Fibroblast of skin of abdomen (primary cell): Measurements from ENCODE around the gene CILP2. TPM values are rescaled to one million over a fixed set of nuclear protein-coding genes. Genes with fewer than 3 reads are reported as not detected.
A peak's percentile ranks its signal among the peaks of the same experiment; 100 is the strongest.

Experiments
- DNase-seq: peaks from one replicate; pipeline ENCODE4 v3.0.0-alpha.2; 2013
- polyA plus RNA-seq, 2 experiments: library from polyadenylated mRNA; unstranded; fragments of 120-200 nt; gene quantifications; one replicate each; pipeline ENCODE4 v1.2.1, GENCODE V29; 2013; ENCODE audit not compliant: insufficient read length in 2 of 2

The CILP2 gene
- 3.0 TPM for polyA plus RNA-seq (2013, experiment 1 of 2; ENCODE audit: insufficient read length)
- polyA plus RNA-seq (2013, experiment 2 of 2; ENCODE audit: insufficient read length) = 3.4 TPM

- no peak for DNase-seq
Observed at GRCh38 chr19:19538061-19538784, at the start of gene CILP2. Gene CILP2 (plus strand): TSS chr19:19538265. CDS start chr19:19538350, 85 bp downstream.

GRCh38 chr19:19488875-19489690 is 49.0 kb upstream of the CILP2 start:
- DNase-seq = peak; percentile 97

GRCh38 chr19:19489804-19490204 is 48.3 kb upstream of the CILP2 start:
- DNase-seq = no peak

- DNase-seq = peak; percentile 81
Observed at GRCh38 chr19:19490214-19490968, 47.7 kb upstream of the CILP2 start.

GRCh38 chr19:19491321-19492025 is 46.6 kb upstream of the CILP2 start:
- DNase-seq = no peak

- DNase-seq = no peak
Observed at GRCh38 chr19:19492026-19492610, 45.9 kb upstream of the CILP2 start.

GRCh38 chr19:19493841-19494546 is 44.1 kb upstream of the CILP2 start:
- DNase-seq = no peak

GRCh38 chr19:19495614-19496603 is 42.2 kb upstream of the CILP2 start:
- DNase-seq = no peak

- DNase-seq = no peak
Observed at GRCh38 chr19:19498255-19498991, 39.6 kb upstream of the CILP2 start.

GRCh38 chr19:19499272-19499995 is 38.6 kb upstream of the CILP2 start:
- DNase-seq = no peak

GRCh38 chr19:19500975-19501644 is 37.0 kb upstream of the CILP2 start:
- DNase-seq = no peak

- DNase-seq = no peak
Observed at GRCh38 chr19:19501798-19502197, 36.3 kb upstream of the CILP2 start.

GRCh38 chr19:19502281-19502680 is 35.8 kb upstream of the CILP2 start:
- no peak for DNase-seq

- no peak for DNase-seq
Observed at GRCh38 chr19:19502808-19503602, 35.1 kb upstream of the CILP2 start.

- no peak for DNase-seq
Observed at GRCh38 chr19:19504754-19505668, 33.1 kb upstream of the CILP2 start.
